Measurements from ENCODE around the gene CACNA2D2.

DNA sequence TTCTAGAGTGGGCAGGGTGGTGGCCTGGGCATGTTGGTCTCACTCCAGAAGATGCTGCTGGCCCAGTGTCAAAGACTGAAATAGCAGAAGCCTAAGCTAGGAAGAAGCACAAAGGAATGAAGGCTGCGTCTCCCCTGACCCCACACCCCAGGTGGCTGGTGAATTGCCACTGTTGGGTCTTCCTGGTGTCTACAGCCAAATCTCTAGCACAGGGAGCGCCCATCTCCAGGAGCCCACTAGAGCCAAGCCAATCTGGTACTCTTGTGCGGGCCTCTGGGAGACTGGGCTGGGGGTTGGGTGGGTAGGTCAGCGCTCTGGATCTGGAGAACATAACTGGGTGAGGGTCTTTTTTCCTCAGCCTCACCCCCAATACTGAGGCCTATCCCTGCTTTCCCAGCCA is 176.3 kb downstream of the CACNA2D2 start:
- TF ChIP-seq, protein P1, sequence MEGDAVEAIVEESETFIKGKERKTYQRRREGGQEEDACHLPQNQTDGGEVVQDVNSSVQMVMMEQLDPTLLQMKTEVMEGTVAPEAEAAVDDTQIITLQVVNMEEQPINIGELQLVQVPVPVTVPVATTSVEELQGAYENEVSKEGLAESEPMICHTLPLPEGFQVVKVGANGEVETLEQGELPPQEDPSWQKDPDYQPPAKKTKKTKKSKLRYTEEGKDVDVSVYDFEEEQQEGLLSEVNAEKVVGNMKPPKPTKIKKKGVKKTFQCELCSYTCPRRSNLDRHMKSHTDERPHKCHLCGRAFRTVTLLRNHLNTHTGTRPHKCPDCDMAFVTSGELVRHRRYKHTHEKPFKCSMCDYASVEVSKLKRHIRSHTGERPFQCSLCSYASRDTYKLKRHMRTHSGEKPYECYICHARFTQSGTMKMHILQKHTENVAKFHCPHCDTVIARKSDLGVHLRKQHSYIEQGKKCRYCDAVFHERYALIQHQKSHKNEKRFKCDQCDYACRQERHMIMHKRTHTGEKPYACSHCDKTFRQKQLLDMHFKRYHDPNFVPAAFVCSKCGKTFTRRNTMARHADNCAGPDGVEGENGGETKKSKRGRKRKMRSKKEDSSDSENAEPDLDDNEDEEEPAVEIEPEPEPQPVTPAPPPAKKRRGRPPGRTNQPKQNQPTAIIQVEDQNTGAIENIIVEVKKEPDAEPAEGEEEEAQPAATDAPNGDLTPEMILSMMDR (IDR thresholded peaks at IDR 0.05; ENCODE audit: low read length): no peak
- TF ChIP-seq EZH2 (IDR thresholded peaks at IDR 0.05; ENCODE audit: borderline replicate concordance, low read length): no peak

Data from OCI-LY1 (cell line).